SK-N-SH (cell line): Measurements from ENCODE around the gene MAD1L1. TPM values are rescaled to one million over a fixed set of nuclear protein-coding genes. Genes with fewer than 3 reads are reported as not detected.

ENCODE experiments used
- CTCF ChIA-PET: fragments of 300-600, 350-600 bp; formaldehyde crosslinking; extraction: SDS; loops from one replicate; lab custom pipeline; 2021; lab: Yijun Ruan, JAX
- POLR2A ChIA-PET: fragments of 350-600 bp; sonication (Branson Sonifier 250); formaldehyde crosslinking; extraction: SDS; loops from one replicate; lab custom pipeline; 2020; ENCODE audit warnings: antibody characterized with exemption, inconsistent platforms; lab: Yijun Ruan, JAX
- DNase-seq: peaks from one replicate; pipeline ENCODE4 v3.0.0; 2012
- H2AFZ ChIP-seq: fragments of 200-600 bp; sonication (generic); 2 replicates; pipeline ENCODE4 v1.8.1; 2016; ENCODE audit warnings: antibody characterized with exemption, mild to moderate bottlenecking, low read depth
- H3F3A ChIP-seq: fragments of 200-600 bp; sonication (generic); replicated peaks from 2 replicates; pipeline ENCODE3; 2016; ENCODE audit warnings: antibody characterized with exemption, mild to moderate bottlenecking; ENCODE audit not compliant: insufficient read depth
- H3K27ac ChIP-seq, 2 experiments: fragments of 200-500 bp in 1 of 2; fragments of 200-600 bp in 1 of 2; sonication (Bioruptor generic) in 1 of 2; sonication (generic), shearing (Covaris generic) in 1 of 2; 2 replicates each; pipeline versions ENCODE4 v1.5.1 to v1.6.1; 2014 to 2016; ENCODE audit warnings: low read depth in 2 of 2, inconsistent platforms in 1 of 2, low read length in 1 of 2, mild to moderate bottlenecking in 1 of 2, mixed read lengths in 1 of 2
- H3K27me3 ChIP-seq: fragments of 200-600 bp; sonication (generic), shearing (Covaris generic); 2 replicates; pipeline ENCODE4 v1.6.1; 2016; ENCODE audit warnings: mixed run types; ENCODE audit not compliant: insufficient read depth
- H3K36me3 ChIP-seq, 2 experiments: fragments of 200-500 bp in 1 of 2; fragments of 200-600 bp in 1 of 2; sonication (Bioruptor generic) in 1 of 2; sonication (generic) in 1 of 2; replicated peaks in 1 of 2; 2 replicates each; pipeline versions ENCODE3 to v1.5.1; 2014 to 2016; ENCODE audit warnings: low read length in 1 of 2, mild to moderate bottlenecking in 1 of 2; ENCODE audit not compliant: insufficient read depth in 2 of 2, control insufficient read depth in 1 of 2
- H3K4me1 ChIP-seq, 2 experiments: fragments of 200-500 bp in 1 of 2; fragments of 200-600 bp in 1 of 2; sonication (Bioruptor generic) in 1 of 2; sonication (generic), shearing (Covaris generic) in 1 of 2; 2 replicates each; pipeline versions ENCODE4 v1.5.1 to v1.6.1; 2014 to 2016; ENCODE audit warnings: low read depth in 1 of 2, low read length in 1 of 2, mixed run types in 1 of 2; ENCODE audit not compliant: insufficient read depth in 2 of 2, control insufficient read depth in 1 of 2
- H3K4me2 ChIP-seq: fragments of 200-600 bp; sonication (generic), shearing (Covaris generic); 2 replicates; pipeline ENCODE4 v1.6.1; 2017; ENCODE audit warnings: mixed run types
- H3K4me3 ChIP-seq, 2 experiments: fragments of 200-500 bp in 1 of 2; fragments of 200-600 bp in 1 of 2; sonication (Bioruptor generic) in 1 of 2; sonication (generic), shearing (Covaris generic) in 1 of 2; 2 replicates each; pipeline versions ENCODE4 v1.5.1 to v1.8.1; 2014 to 2016; ENCODE audit warnings: low read depth in 2 of 2, inconsistent platforms in 1 of 2, low read length in 1 of 2, mild to moderate bottlenecking in 1 of 2, mixed read lengths in 1 of 2, moderate library complexity in 1 of 2
- H3K79me2 ChIP-seq: fragments of 200-600 bp; sonication (generic); 2 replicates; pipeline ENCODE4 v1.8.1; 2017; ENCODE audit warnings: mild to moderate bottlenecking; ENCODE audit not compliant: insufficient read depth
- H3K9ac ChIP-seq: fragments of 200-600 bp; sonication (generic); 2 replicates; pipeline ENCODE4 v1.6.1; 2017; ENCODE audit warnings: mixed run types
- H3K9me2 ChIP-seq: fragments of 200-600 bp; sonication (generic); 2 replicates; pipeline ENCODE4 v1.6.1; 2017; ENCODE audit warnings: mixed run types
- H3K9me3 ChIP-seq: fragments of 200-600 bp; sonication (generic); 2 replicates; pipeline ENCODE4 v1.6.1; 2017; ENCODE audit warnings: mixed run types, mild to moderate bottlenecking, moderate library complexity
- H4K20me1 ChIP-seq: fragments of 200-600 bp; sonication (generic); 2 replicates; pipeline ENCODE4 v1.6.1; 2017; ENCODE audit warnings: mild to moderate bottlenecking, mixed run types; ENCODE audit not compliant: insufficient read depth
- EP300 ChIP-seq, 2 experiments: IDR thresholded peaks; 2 replicates each; pipeline versions ENCODE4 v1.4.0 to v1.6.1; 2012; ENCODE audit warnings: borderline replicate concordance in 1 of 2, low read depth in 1 of 2, low read length in 1 of 2
- FOXM1 ChIP-seq: IDR thresholded peaks from 2 replicates; pipeline ENCODE4 v1.4.0; 2012; ENCODE audit warnings: low read depth, mild to moderate bottlenecking
- MAX ChIP-seq: IDR thresholded peaks from 2 replicates; pipeline ENCODE4 v1.4.0; 2012; ENCODE audit warnings: low read depth
- REST ChIP-seq: IDR thresholded peaks from 2 replicates; pipeline ENCODE4 v1.6.1; 2012; ENCODE audit warnings: mild to moderate bottlenecking, low read depth, low read length, moderate library complexity
- SIN3A ChIP-seq: IDR thresholded peaks from 2 replicates; pipeline ENCODE4 v1.6.1; 2012; ENCODE audit warnings: low read depth, mild to moderate bottlenecking, low read length, moderate library complexity, borderline replicate concordance
- TAF1 ChIP-seq: IDR thresholded peaks from 2 replicates; pipeline ENCODE4 v1.6.1; 2012; ENCODE audit warnings: low read depth, mild to moderate bottlenecking, low read length, moderate library complexity, borderline replicate concordance
- WGBS: methylation state at CpG from one replicate; pipeline ENCODE4 v1.1.6; 2017; ENCODE audit warnings: low lambda C conversion rate; 5-methylcytosine and 5-hydroxymethylcytosine counted together
- polyA plus RNA-seq, 3 experiments: library from polyadenylated mRNA; depleted of rRNA; stranded (reverse); fragments of >200 nt; gene quantifications; 2 replicates each; pipeline ENCODE4 v1.2.3, GENCODE V29; 2012
- TF ChIP-seq, protein P1 (sequence below): IDR thresholded peaks from 2 replicates; pipeline ENCODE4 v1.4.0; 2012; ENCODE audit warnings: low read depth, borderline replicate concordance

MAD1L1 gene
- polyA plus RNA-seq, 1 of the 3 experiments (the other 2 are of a cell fraction), result 46.2 TPM

DNA sequence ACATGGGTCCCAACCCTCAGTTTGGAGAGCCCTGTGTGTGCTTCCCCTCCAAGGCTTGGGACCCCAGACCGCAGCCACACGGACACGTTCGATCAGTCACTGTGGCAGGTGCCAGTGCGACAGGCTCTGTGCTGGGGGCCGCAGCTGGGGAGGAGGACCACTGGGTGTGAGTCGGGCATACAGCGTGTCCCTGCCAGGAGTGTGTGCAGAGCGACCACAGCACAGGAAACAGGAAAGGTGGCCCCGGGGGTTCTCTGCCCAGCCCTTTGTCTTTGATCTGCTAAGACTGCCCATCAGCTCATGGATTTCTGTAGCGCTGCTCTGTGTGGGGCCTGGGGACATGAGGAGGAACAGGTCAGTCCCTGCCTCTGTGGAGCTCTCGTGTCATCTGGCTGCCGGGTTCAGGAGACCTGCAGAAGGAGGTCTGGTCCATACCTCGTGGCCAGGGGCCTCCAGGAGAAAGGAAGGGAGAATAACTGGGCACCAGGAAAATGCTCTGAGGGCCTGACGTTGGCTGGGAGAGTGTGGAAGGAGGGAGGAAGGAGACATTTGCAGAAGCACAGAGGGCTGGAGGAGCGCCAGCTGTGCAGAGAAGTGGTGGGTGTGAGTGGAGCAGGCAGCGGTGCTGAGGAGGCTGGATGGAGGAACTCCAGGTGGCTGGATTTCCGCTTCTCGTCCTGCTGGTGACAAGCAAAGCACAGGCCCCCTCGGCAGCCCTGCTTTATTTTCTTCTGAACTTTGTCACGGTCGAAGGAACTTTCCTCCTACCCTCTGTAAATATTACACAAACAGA, 13.3 kb upstream of the MAD1L1 start:
- no peak for TF ChIP-seq TAF1
- no peak for TF ChIP-seq SIN3A
- no peak for TF ChIP-seq MAX
- TF ChIP-seq, protein P1, sequence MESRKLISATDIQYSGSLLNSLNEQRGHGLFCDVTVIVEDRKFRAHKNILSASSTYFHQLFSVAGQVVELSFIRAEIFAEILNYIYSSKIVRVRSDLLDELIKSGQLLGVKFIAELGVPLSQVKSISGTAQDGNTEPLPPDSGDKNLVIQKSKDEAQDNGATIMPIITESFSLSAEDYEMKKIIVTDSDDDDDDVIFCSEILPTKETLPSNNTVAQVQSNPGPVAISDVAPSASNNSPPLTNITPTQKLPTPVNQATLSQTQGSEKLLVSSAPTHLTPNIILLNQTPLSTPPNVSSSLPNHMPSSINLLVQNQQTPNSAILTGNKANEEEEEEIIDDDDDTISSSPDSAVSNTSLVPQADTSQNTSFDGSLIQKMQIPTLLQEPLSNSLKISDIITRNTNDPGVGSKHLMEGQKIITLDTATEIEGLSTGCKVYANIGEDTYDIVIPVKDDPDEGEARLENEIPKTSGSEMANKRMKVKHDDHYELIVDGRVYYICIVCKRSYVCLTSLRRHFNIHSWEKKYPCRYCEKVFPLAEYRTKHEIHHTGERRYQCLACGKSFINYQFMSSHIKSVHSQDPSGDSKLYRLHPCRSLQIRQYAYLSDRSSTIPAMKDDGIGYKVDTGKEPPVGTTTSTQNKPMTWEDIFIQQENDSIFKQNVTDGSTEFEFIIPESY, result no peak
- no peak for TF ChIP-seq REST
- no peak for TF ChIP-seq FOXM1
- no peak for TF ChIP-seq EP300 (IDR thresholded peaks at IDR 0.05; ENCODE audit: borderline replicate concordance in 1 of 2, low read depth in 1 of 2, low read length in 1 of 2)
- no peaks in the 10 kb centered on the region for H3K9me3 ChIP-seq
- no peak overlapping the region for H3K9ac ChIP-seq
- no peaks in the 10 kb centered on the region for H3K36me3 ChIP-seq
- H2AFZ ChIP-seq, result no peak overlapping the region
- H3K4me3 ChIP-seq, result no peak overlapping the region
- H3K27ac ChIP-seq, result no peak overlapping the region; a peak in 1 of 4 replicates
- H4K20me1 ChIP-seq, result 0 out of 2 replicates have a peak, but pooled peaks cover under 1% of the 10 kb centered on the region
- ChIA-PET CTCF (interaction anchor here (0.7 to 2.7 kb wide), 8 partner anchors 8 to 223 kb away, joined by 3 to 17 read pairs (median 5); no protein-coding TSS in a partner anchor), POLR2A (no interaction called here)
- peaks cover 30% of the 10 kb centered on the region for H3K79me2 ChIP-seq
- no peak for DNase-seq
- no peaks in the 10 kb centered on the region for H3K9me2 ChIP-seq
- peaks cover 32% of the 10 kb centered on the region for H3F3A ChIP-seq
- H3K4me1 ChIP-seq, result peaks cover 15 to 16% of the 10 kb centered on the region in 2 experiments; a peak in 3 of 4 replicates
- no peaks in the 10 kb centered on the region for H3K27me3 ChIP-seq
- no peak overlapping the region for H3K4me2 ChIP-seq
- 90% methylated on average over 22 of the region's 22 CpGs for WGBS
